Inferior parietal cortex (tissue), 1 donor: ENCODE data around the gene PLAGL1.
"Not testable (repeated sequence)": the region's sequence is repeated elsewhere in the genome, so short reads cannot be mapped to it uniquely, and the experiment has no call there.

Experiments
- DNase-seq: peaks from one replicate; pipeline ENCODE4 v3.0.0-alpha.2; 2016; ENCODE audit errors: extremely low spot score

PLAGL1 gene

GRCh38 chr6:144008120-144008811, at the start of gene PLAGL1:
TSS of gene PLAGL1 (minus strand) at chr6:144008259. CDS start at chr6:143948136, 60,123 bp downstream.
- peak; percentile 7 for DNase-seq

GRCh38 chr6:144055121-144055931, 47.3 kb upstream of the PLAGL1 start:
- DNase-seq, result no peak

- no peak for DNase-seq
Measured at GRCh38 chr6:144053601-144054000, 45.5 kb upstream of the PLAGL1 start.

- DNase-seq, result no peak
Measured at GRCh38 chr6:144052488-144052887, 44.4 kb upstream of the PLAGL1 start.

GRCh38 chr6:144049386-144049785, 41.3 kb upstream of the PLAGL1 start:
- DNase-seq, result no peak

- DNase-seq, result no peak
Measured at GRCh38 chr6:144047688-144048087, 39.6 kb upstream of the PLAGL1 start.

- not testable (repeated sequence) for DNase-seq
Measured at GRCh38 chr6:144046672-144047071, 38.6 kb upstream of the PLAGL1 start.

- DNase-seq, result not testable (repeated sequence)
Measured at GRCh38 chr6:144044989-144045388, 36.9 kb upstream of the PLAGL1 start.

- DNase-seq, result no peak
Measured at GRCh38 chr6:144036835-144037195, 28.8 kb upstream of the PLAGL1 start.

GRCh38 chr6:144036064-144036834, 28.2 kb upstream of the PLAGL1 start:
- no peak for DNase-seq

GRCh38 chr6:144035416-144035815, 27.4 kb upstream of the PLAGL1 start:
- no peak for DNase-seq

GRCh38 chr6:144033816-144034735, 26.0 kb upstream of the PLAGL1 start:
- no peak for DNase-seq

GRCh38 chr6:144029452-144029851, 21.4 kb upstream of the PLAGL1 start:
- no peak for DNase-seq

- no peak for DNase-seq
Measured at GRCh38 chr6:144027932-144028587, 20.0 kb upstream of the PLAGL1 start.

GRCh38 chr6:144023216-144023615, 15.2 kb upstream of the PLAGL1 start:
- no peak for DNase-seq

GRCh38 chr6:144019929-144020328, 11.9 kb upstream of the PLAGL1 start:
- DNase-seq, result no peak

GRCh38 chr6:144017166-144018094, 9.4 kb upstream of the PLAGL1 start:
- no peak for DNase-seq

GRCh38 chr6:144013486-144013909, 5.4 kb upstream of the PLAGL1 start:
- peak; percentile 90 for DNase-seq

- DNase-seq, result no peak
Measured at GRCh38 chr6:144012534-144012933, 4.5 kb upstream of the PLAGL1 start.

GRCh38 chr6:144009628-144010027, 1.6 kb upstream of the PLAGL1 start:
- DNase-seq, result not testable (repeated sequence)
